K562 (cell line): Measurements from ENCODE around the gene WDR86. TPM values are rescaled to one million over a fixed set of nuclear protein-coding genes. Genes with fewer than 3 reads are reported as not detected.

Experiments
- CXXC5 ChIP-seq: fragments of 250-450 bp; sonication (Bioruptor Pico); IDR thresholded peaks from 2 replicates; pipeline ENCODE4 v1.8.0; 2022; ENCODE audit warnings: inconsistent platforms, mild to moderate bottlenecking, moderate library complexity
- DPF2 ChIP-seq: fragments of 450-650 bp; IDR thresholded peaks from 2 replicates; pipeline ENCODE4 v1.6.1; 2016
- E2F6 ChIP-seq, 2 experiments: IDR thresholded peaks; 2 replicates each; pipeline ENCODE4 v1.6.1; 2011; ENCODE audit warnings: borderline replicate concordance in 1 of 2, control low read depth in 1 of 2, low read depth in 1 of 2, low read length in 1 of 2, mild to moderate bottlenecking in 1 of 2, mixed read lengths in 1 of 2, moderate library complexity in 1 of 2; ENCODE audit not compliant: insufficient read depth in 1 of 2, insufficient read length in 1 of 2, poor library complexity in 1 of 2, severe bottlenecking in 1 of 2; ENCODE audit errors: extremely low read depth in 1 of 2
- TEAD4 ChIP-seq, 2 experiments: sonication (generic) in 1 of 2; formaldehyde crosslinking in 1 of 2; IDR thresholded peaks; 2 replicates each; pipeline versions ENCODE4 v1.6.1 to v1.8.0; 2012 to 2022; ENCODE audit warnings: borderline replicate concordance in 1 of 2, inconsistent platforms in 1 of 2, low read length in 1 of 2, mild to moderate bottlenecking in 1 of 2, missing genetic modification reagents in 1 of 2
- U2AF1 ChIP-seq: fragments of 200-400 bp; formaldehyde crosslinking; optimal IDR thresholded peaks from 2 replicates; pipeline ENCODE3; 2017; ENCODE audit warnings: mild to moderate bottlenecking, low read depth, low read length, moderate library complexity
- XRCC5 ChIP-seq: fragments of 200-400 bp; formaldehyde crosslinking; IDR thresholded peaks from 2 replicates; pipeline ENCODE4 v1.6.1; 2017; ENCODE audit warnings: low read depth, mild to moderate bottlenecking, low read length
- ZNF740 ChIP-seq, 3 experiments: fragments of 200-800 bp in 1 of 3; sonication (Bioruptor generic) in 1 of 3; sonication (generic) in 1 of 3; formaldehyde crosslinking in 1 of 3; IDR thresholded peaks; 2 replicates each; pipeline versions ENCODE4 v1.6.1 to v1.8.0; 2016 to 2022; ENCODE audit warnings: mild to moderate bottlenecking in 2 of 3, missing compliant biosample characterization in 2 of 3, missing genetic modification characterization in 2 of 3, missing genetic modification reagents in 1 of 3
- polyA plus RNA-seq, 8 experiments: library from polyadenylated mRNA; depleted of rRNA in 4 of 8; stranded (reverse) in 5 of 8; unstranded in 3 of 8; fragments of >200 nt; fragmentation: Nextera tagmentation in 2 of 8; fragmentation: Illumina TruSeq in 1 of 8; extraction: Ambion mirVana in 2 of 8; extraction: Trizol in 1 of 8; gene quantifications; 2 replicates each; pipeline versions ENCODE4 v1.2.1 to v1.2.3, GENCODE V29; 2011 to 2014; ENCODE audit warnings: inconsistent platforms in 1 of 8, missing spikeins in 1 of 8
- total RNA-seq, 7 experiments: library from RNA; depleted of rRNA in 6 of 7; stranded (reverse); fragments of >200 nt in 6 of 7; fragmentation: Illumina TruSeq in 2 of 7; extraction: Trizol in 2 of 7; gene quantifications; 2 replicates each; pipeline versions ENCODE4 v1.2.1 to v1.2.3, GENCODE V29; 2011 to 2021; ENCODE audit warnings: low replicate concordance in 1 of 7

Gene WDR86
- total and polyA plus RNA-seq, 9 of the 15 experiments (the other 6 are each of a cell fraction or from before 2014, with no cell fraction given): 0.24 TPM; not detected in 8

- TF ChIP-seq E2F6 (IDR thresholded peaks at IDR 0.05; ENCODE audit: borderline replicate concordance in 1 of 2, extremely low read depth in 1 of 2, insufficient read depth in 1 of 2, insufficient read length in 1 of 2, low read depth in 1 of 2, low read length in 1 of 2, poor library complexity in 1 of 2, severe bottlenecking in 1 of 2) (peak in 1 of 2 experiments; percentile 5), CXXC5 (no peak), ZNF740 (CRISPR knock-in tag; IDR thresholded peaks at IDR 0.05) (peak; percentile 58; the same call in 1 of the 2 replicates), ZNF740 (tag; IDR thresholded peaks at IDR 0.05) (no peak), U2AF1 (no peak), XRCC5 (0 out of 2 replicates have a peak, but pooled peaks have one; percentile 32), TEAD4 (IDR thresholded peaks at IDR 0.05; ENCODE audit: low read length) (no peak), TEAD4 (CRISPR knock-in tag; IDR thresholded peaks at IDR 0.05; ENCODE audit: borderline replicate concordance) (0 out of 2 replicates have a peak, but pooled peaks have one; percentile 55), DPF2 (0 out of 2 replicates have a peak, but pooled peaks have one; percentile 30)
Measured at GRCh38 chr7:151393031-151393977, 16.5 kb downstream of the WDR86 start (continued).
